ENCODE data around the gene ZNRF3. TPM values are rescaled to one million over a fixed set of nuclear protein-coding genes. Genes with fewer than 3 reads are reported as not detected.

The ZNRF3 gene
- total and polyA plus RNA-seq, 8 donors = 2.4 to 6.8 (median 3.9) TPM

- Histone ChIP-seq H3K9me3 (no peaks in the 10 kb centered on the region), H3K27ac (peak overlapping the region in 2 of 4 donors; percentile 30 to 41), H3K4me1 (peaks cover 0 to 29% (median 13%) of the 10 kb centered on the region in 3 donors), H3K36me3 (no peaks in the 10 kb centered on the region), H3K4me3 (no peak overlapping the region), H3K27me3 (no peaks in the 10 kb centered on the region)
- intact Hi-C loops (cut with DNase I) = loop anchor here in 1 of 3 donors (10.0 kb wide), 1 partner anchor 98 kb away; no protein-coding TSS in a partner anchor
- FAIRE-seq = no peak
- ATAC-seq = peak in 3 of 4 donors; percentile 51 to 62 (median 55)
- 52 to 55% methylated on average over 3 of the region's 3 CpGs for WGBS, 2 donors
- DNase-seq = no peak
- TF ChIP-seq CTCF (IDR thresholded peaks at IDR 0.05) = no peak
Observed at GRCh38 chr22:29023172-29023796, 139.9 kb downstream of the ZNRF3 start.

- FAIRE-seq (no peak), ATAC-seq (no peak), DNase-seq (no peak)
- WGBS, 2 donors = 93 to 94% methylated on average over 3 of the region's 3 CpGs
- Histone ChIP-seq H3K9me3 (no peaks in the 10 kb centered on the region), H3K27ac (no peak overlapping the region), H3K36me3 (no peaks in the 10 kb centered on the region), H3K27me3 (no peaks in the 10 kb centered on the region), H3K4me1 (peaks cover 1 to 41% (median 19%) of the 10 kb centered on the region in 3 donors), H3K4me3 (no peak overlapping the region)
- intact Hi-C loops (cut with DNase I) = loop anchor here in 1 of 3 donors (10.0 kb wide), 1 partner anchor 102 kb away; no protein-coding TSS in a partner anchor
- no peak for TF ChIP-seq CTCF (IDR thresholded peaks at IDR 0.05)
Observed at GRCh38 chr22:29026579-29026978, 143.2 kb downstream of the ZNRF3 start.

DNA sequence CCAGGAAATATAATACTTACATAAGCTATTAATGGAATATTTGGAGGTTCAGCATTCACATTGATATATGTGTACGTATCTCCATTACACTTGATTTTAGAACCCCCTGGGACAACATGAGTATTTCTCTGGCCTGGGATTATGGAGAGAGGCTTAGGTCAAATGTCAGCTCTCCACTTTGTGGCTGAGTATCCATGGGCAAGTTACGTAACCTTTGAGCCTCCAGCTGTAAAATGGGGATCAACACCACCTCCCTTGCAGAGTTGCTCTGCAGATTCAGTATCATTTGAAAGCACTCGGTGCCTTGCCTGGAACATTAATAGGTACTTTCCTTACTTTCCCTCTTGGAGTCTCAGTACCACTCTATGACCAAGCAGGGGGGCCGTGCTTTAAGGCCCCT, 145.1 kb downstream of the ZNRF3 start:
- WGBS, 2 donors = 86 to 89% methylated on average over 4 of the region's 4 CpGs
- H3K36me3 ChIP-seq = no peaks in the 10 kb centered on the region
- H3K4me1 ChIP-seq = peaks cover 16 to 41% (median 22%) of the 10 kb centered on the region in 3 donors
- no peaks in the 10 kb centered on the region for H3K27me3 ChIP-seq
- no peak for DNase-seq
- no peak overlapping the region for H3K4me3 ChIP-seq
- ATAC-seq = no peak
- peak overlapping the region in 1 of 4 donors; percentile 87 for H3K27ac ChIP-seq
- no peak for TF ChIP-seq CTCF (IDR thresholded peaks at IDR 0.05)
- H3K9me3 ChIP-seq = no peaks in the 10 kb centered on the region
- no peak for FAIRE-seq
- intact Hi-C loops (cut with DNase I) = loop anchor here in 1 of 3 donors (10.0 kb wide), 1 partner anchor 104 kb away; no protein-coding TSS in a partner anchor

GRCh38 chr22:29029202-29030000, 146.0 kb downstream of the ZNRF3 start:
- Histone ChIP-seq H3K27ac (peak overlapping the region in 3 of 4 donors; percentile 77 to 89 (median 87)), H3K27me3 (no peaks in the 10 kb centered on the region), H3K4me1 (peaks cover 16 to 34% (median 22%) of the 10 kb centered on the region in 3 donors), H3K9me3 (no peaks in the 10 kb centered on the region), H3K36me3 (no peaks in the 10 kb centered on the region), H3K4me3 (peak overlapping the region in 1 of 4 donors; percentile 44)
- intact Hi-C loops (cut with DNase I) = loop anchor here in 1 of 3 donors (10.0 kb wide), 1 partner anchor 105 kb away; no protein-coding TSS in a partner anchor
- ATAC-seq = no peak
- 79 to 85% methylated on average over 9 of the region's 9 CpGs for WGBS, 2 donors
- TF ChIP-seq CTCF (IDR thresholded peaks at IDR 0.05) = no peak
- no peak for FAIRE-seq
- DNase-seq = no peak
